GM19438 (cell line): ENCODE measurements around the gene TMC4.

Experiments used
- ATAC-seq: cut with Tn5 transposase; IDR thresholded peaks from one replicate; pipeline ENCODE4 v1.9.1; 2021; ENCODE audit warnings: low read depth; ENCODE audit not compliant: unreplicated experiment

The TMC4 gene

GRCh38 chr19:54158812-54159351 lies 14.1 kb downstream of the TMC4 start:
- ATAC-seq: no peak

DNA sequence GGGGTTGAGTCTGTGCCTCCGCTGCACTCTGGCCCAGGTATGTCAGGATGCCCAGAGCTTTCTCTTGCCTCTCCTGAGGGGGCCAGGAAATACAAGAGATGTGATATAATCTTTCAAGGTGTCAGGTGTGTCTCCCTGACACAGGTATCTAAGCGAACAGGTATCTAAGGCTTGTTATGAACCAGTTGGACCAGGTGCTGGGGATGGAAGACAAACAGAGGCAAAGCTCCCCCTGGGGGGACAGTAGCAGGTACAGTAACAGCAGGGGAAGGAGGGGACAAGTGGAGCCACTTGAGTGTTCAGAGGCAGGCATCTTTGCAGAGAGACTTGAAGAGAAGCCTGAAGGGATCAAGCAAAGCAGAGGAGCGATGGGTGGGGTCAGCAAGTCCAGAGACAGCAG lies 16.0 kb downstream of the TMC4 start:
- no peak for ATAC-seq

GRCh38 chr19:54156490-54156889 lies 16.5 kb downstream of the TMC4 start:
- no peak for ATAC-seq

GRCh38 chr19:54155694-54156093 lies 17.3 kb downstream of the TMC4 start:
- ATAC-seq: no peak

- no peak for ATAC-seq
Measured at GRCh38 chr19:54154603-54155345, 18.2 kb downstream of the TMC4 start.

DNA sequence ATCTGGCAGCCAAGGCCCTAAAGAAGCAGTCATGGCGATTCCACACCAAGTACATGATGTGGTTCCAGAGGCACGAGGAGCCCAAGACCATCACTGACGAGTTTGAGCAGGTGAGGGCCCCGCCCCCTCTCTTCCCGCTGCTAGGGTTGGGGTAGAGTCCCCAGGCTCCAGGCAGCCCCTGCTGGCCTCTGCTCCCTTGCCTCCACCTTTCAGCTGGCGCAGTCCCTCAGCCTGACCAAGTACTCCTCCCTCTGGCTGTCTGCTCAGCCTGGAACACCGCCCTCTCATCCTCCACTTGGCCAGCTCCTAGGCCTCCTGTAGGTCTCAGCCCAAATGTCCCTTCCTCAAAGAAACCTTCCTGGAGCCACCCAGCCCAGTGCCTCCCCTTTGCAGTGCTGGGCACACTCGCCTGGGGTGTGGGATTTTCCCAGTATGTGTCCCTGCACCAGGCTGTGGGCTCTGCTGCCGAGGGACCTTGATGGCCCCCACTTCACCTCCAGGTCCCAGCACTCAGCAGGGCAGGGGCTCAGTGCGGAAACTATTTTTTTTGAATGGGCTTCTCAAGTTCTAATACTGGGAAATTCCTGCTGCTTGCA lies 19.1 kb downstream of the TMC4 start:
- ATAC-seq: no peak

GRCh38 chr19:54152878-54153524 lies 20.0 kb downstream of the TMC4 start:
- ATAC-seq: no peak

GRCh38 chr19:54152267-54152666 lies 20.7 kb downstream of the TMC4 start:
- no peak for ATAC-seq

DNA sequence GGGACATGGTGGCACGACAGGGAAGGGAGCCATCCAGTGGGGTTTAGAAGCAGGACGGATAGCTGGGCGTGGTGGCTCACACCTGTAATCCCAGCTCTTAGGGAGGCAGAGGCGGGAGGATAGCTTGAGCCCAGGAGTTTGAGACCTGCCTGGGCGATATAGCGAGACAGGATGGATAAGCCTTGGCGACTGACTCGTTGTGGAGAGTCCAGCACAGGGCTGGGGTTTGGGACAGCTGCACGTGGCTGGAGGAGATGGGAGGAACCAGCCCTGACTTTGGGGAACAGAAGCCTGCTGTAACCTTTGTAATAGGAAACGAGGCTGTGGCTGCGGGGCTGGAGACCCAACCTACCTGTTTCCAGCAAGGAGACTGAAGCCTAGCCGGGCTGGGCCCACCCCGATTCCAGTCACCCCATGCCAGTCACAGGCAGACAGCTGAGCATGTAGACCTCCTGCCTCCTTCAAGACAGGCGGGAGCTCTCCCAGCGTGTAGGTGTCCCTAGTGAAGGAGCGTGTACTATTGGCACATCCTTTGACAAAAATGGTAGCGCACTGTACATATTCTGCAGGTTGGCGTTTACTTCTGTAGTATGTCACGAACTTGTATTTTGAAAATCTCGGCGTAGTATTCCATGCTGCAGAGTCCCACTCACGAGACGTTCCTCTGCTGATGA lies 21.5 kb downstream of the TMC4 start:
- ATAC-seq: no peak

DNA sequence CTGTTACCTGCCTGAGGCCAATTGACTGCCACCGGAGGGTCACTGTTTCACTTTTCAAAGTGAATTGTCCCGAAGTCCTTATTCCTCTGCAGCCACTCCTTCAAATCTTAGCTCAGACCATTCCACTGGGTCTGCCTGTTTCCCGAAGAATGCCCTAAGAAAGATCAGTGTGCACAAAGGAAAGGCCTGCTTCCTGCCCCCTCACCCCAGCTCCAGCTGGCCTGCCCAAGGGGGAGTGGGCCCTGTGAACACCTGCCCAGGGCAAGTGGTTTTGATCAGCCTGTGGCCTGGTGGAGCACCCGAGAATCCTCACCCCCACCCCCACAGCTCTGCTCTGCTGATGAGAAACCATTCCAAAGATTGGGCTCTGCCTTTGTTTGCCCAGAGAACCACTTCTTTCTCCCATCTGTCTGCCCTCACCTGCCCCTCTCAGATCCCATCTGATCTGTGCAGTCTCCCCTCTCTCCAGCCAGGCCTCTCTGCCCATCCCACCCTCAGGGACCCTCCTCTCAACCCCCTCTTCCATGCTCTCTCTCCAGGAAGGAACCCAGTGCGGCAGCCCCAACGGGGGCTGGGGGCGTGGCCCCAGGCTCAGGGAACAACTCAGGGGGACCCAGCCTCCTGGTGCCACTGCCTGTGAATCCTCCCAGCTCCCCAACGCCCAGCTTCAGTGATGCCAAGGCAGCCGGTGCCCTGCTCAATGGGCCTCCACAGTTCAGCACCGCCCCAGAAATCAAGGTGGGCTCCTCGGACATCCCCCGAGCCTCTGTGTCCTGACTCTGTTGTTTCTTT lies 23.7 kb downstream of the TMC4 start:
- ATAC-seq: no peak

DNA sequence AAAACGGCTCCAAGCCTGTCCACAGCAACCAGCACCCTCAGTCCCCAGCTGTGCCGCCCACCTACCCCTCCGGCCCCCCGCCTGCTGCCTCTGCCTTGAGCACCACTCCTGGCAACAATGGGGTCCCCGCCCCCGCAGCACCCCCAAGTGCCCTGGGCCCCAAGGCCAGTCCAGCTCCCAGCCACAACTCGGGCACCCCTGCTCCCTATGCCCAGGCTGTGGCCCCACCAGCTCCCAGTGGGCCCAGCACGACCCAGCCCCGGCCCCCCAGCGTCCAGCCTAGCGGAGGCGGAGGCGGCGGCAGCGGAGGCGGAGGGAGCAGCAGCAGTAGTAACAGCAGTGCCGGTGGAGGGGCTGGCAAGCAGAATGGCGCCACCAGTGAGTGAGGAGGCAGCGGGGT lies 24.8 kb downstream of the TMC4 start:
- no peak for ATAC-seq

DNA sequence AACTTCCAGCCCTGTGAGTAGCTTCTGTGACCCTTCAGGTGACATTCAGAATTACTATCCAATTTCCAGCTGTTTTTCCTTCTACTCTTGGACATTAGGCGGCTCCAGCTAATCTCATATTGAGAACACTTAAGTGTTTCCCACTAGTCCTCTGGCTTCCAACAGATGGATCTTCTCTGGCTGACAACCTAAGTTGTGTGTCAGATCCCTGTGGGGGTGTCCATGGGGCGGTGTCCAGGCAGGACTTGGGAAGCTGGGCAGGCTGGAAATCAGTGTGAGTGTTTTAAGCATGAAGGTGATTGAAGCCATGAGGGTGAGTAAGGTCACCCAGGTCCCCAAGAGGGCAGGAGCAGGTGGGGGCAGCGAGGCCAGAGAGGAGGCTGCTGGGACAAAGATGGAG lies 25.3 kb downstream of the TMC4 start:
- ATAC-seq: no peak

GRCh38 chr19:54145541-54146158 lies 27.3 kb downstream of the TMC4 start:
- ATAC-seq: no peak

GRCh38 chr19:54142166-54142780 lies 30.7 kb downstream of the TMC4 start:
- no peak for ATAC-seq

GRCh38 chr19:54141356-54141755 lies 31.6 kb downstream of the TMC4 start:
- no peak for ATAC-seq

- no peak for ATAC-seq
Measured at GRCh38 chr19:54138489-54139256, 34.3 kb downstream of the TMC4 start.

GRCh38 chr19:54137699-54138488 lies 35.1 kb downstream of the TMC4 start, which contains the start of gene CNOT3:
Gene CNOT3, plus strand, starts transcription at chr19:54137762. Its CDS starts 5,217 bp downstream, at chr19:54142979.
- ATAC-seq: no peak
